Suppressor macrophage treated with lipopolysaccharide for 1 hour (primary cell): ENCODE results near the gene ELF3.
"Not testable (repeated sequence)": the region's sequence is repeated elsewhere in the genome, so short reads cannot be mapped to it uniquely, and the experiment has no call there.

Source experiments
- DNase-seq, 3 donors: peaks; one replicate each; pipeline ENCODE4 v3.0.0-alpha.2; 2020 to 2022

ELF3 gene

DNA sequence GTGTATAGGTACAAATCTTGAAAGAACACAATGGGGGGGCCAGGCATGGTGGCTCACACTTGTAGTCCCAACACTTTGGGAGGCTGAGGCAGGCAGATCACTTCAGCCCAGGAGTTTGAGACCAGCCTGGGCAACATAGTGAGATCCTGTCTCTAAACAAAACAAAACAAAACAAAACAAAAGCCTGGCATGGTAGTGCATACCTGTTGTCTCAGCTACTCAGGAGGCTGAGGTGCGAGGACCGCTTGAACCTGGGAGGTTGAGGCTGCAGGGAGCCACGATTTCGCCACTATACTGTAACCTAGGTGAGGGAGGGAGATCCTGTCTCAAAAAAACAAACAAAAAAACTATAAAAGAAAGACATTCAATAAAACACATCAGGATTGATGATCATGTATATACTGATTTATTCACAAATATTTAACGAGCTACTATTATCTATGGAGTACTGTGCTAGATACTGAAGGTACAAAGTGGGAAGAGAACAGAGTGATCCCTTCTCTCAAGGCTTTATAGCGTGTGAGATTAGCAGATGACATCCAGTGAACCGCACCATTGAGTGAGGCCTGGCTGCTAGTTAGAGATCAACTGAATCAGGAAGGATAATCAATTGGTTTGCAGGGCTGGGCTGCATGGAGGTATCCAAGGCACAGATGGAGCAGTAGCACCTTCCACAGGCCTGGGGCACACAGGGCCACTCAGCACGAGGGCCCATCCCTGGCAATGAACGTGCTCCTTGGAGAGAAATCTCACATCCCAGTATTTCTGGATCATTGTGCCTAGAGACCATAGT lies 26.4 kb downstream of the ELF3 start:
- no peak for DNase-seq

- peak in 2 of 3 donors; percentile 15 to 21 for DNase-seq
Observed at GRCh38 chr1:202037706-202038296, 27.4 kb downstream of the ELF3 start.

DNA sequence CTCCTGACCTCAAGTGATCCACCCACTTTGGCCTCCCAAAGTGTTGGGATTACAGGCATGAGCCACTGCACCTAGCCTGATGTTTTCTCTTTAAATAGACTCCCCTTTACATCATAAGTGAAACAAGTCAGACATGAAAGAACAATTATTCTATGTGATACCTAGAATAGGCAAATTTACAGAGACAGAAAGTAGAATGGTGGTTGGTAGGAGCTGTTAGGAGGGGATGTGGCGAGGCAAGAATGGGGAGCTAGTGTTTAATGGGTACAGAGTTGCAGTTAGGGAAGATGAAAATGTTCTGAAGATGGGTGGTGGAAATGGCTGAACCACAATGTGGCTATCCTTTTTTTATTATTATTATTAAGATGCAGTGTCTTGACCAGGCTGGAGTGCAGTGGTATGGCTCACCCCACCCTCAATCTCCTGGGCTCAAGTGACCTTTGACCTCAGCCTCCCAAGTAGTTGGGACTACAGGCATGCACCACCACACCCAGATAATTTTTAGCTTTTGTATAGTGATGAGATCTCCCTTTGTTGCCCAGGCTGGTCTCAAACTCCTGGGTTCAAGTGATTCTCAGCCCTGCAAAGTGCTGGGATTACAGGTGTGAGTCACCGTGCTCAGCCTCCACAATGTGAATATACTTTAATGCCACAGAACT lies 28.4 kb downstream of the ELF3 start:
- DNase-seq, result no peak

DNA sequence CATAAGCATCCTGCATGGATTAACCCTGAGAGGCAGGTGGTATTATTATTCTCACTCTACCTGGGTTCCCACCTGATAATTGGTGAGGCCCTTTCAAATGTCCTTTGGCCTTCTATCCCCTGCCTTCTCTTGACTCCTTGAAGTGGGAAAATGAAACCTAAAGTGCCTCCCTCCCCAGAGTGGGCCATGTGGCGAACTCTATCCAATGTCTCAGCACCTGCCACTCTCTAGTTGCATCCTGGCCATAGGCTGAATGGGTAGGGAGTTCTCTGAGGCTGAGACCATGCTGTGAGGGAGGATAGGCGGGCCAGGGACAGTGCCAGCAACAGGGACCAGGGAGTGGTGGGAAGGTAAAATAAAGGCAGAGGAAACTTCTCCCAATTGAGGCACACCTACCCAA lies 35.3 kb downstream of the ELF3 start:
- DNase-seq, result no peak

- no peak for DNase-seq
Observed at GRCh38 chr1:202046227-202046626, 35.8 kb downstream of the ELF3 start.

DNA sequence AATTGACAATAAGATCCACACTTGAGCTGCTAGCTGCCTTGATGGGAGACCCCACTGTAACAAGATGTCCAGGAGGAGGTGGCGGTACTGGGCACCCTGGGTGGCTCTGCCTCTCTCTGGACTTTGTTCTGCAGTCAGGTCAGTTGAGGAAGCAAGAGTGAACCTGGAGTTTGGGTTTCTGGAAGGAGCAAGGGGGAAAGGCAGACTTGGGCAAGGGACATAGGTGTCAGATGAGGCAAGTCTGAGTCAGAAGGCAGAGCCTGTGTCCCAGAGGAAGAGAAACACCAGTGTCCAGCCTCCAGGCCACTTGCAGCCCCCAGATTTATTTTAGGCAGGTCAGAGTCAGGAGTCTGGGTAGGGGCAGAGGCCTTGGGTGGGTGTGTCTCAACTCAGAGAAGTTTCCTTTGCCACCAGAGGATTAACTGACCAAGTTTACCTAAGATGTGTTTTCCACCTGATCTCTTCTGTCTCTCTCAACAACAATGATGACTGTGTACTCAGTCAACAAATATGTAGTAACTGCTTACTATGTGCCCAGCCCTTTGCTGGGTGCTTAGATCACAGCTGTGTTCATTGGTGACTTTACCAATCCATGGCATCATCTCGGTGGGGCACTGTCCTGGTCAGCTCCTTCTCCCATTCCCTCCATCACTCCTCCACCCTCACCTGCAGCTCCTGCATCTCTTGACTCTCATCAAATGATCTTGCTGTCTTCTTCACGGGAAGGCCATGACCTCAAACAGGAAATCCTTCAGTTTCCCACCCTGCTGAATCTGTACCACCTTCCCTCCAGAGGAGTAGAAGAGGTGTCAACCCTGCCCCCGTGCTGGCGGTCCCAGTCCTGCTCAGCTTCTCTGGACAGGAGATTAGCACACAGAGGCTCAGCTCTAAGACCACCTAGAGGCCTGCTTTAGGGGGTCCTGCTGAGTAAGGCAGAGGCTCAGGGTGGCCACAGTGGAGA lies 36.6 kb downstream of the ELF3 start:
- no peak for DNase-seq

DNA sequence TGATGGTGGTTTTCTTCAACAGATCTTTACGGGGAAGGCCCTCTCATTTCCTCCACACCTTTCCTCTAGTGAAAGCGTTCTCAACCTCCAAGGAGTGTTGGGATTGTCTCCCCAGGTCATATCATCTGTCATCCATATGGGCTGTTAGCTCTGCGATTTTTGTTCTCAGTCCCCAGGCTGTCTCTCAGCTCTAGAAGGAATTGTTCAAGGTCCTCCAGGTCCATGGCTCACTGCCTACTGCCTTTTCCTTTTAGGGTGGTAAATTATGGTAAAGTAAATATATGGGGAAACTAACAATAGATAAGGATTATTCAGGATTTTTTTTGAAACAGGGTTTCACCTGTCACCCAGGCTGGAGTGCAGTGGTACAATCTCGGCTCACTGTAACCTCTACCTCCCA lies 37.6 kb downstream of the ELF3 start:
- DNase-seq, result no peak

GRCh38 chr1:202049129-202049528 lies 38.7 kb downstream of the ELF3 start:
- DNase-seq, result peak; percentile 26 to 46 (median 42)

DNA sequence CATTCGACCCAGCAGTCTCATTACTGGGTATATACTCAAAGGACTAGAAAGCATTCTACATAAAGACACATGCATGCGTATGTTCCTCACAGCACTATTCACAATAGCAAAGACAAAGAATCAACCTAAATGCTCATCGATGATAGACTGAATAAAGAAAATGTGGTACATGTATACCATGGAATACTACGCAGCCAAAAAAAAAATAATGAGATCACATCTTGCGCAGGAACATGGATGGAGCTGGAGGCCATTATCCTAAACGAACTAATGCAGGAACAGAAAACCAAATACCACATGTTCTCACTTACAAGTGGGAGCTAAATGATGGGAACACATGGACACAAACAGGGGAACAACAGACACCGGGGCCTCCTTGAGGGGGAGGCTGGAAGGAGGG lies 43.7 kb downstream of the ELF3 start:
- no peak for DNase-seq

- not testable (repeated sequence) for DNase-seq
Observed at GRCh38 chr1:202054673-202055072, 44.3 kb downstream of the ELF3 start.

DNA sequence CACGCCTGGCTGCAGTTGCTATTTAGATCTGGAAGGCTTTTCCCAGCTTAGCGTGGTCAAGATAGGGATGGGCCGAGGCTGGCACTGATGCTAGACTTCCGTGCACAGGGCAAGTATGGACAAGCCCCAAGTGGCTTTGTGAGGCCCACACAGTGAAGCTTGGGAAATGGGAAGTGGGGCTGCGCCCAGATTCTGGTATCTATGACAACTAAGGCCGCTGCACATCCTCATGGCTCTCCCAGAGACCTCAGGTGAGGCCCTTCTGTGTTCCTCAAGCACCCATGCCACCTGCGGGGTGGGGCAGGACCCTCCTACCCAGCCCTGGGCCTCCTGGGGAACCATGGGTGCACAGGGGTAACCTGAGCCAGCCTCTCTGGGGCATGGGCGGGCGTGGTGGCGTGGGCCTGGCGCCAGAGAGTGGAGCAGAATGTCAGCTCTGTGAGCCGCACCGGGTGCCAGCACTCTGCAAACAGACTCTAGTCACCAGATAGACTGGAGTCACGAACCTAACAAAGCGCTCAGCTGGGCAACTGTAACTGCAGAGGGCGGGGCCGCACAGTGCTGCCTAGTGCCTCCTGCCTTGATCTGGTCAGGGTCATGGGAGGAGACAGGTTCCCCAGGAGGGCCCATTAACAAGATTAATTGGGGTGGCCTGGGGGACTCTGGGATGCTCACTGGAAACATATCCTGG lies 46.4 kb downstream of the ELF3 start:
- no peak for DNase-seq

DNA sequence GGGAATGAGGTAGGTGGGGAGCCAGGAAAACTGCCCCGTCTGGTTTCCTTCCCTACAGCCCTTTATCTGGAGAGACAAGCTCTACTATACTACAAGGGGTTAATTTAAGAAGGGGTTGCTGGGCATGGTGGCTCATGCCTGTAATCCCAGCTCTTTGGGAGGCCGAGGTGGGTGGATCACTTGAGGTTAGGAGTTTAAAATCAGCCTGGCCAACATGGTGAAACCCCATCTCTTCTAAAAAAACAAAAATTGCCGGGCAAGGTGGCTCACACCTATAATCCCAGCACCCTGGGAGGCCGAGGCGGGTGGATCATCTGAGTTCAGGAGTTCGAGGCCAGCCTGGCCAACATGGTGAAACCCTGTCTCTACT lies 46.9 kb downstream of the ELF3 start:
- DNase-seq, result not testable (repeated sequence)

DNA sequence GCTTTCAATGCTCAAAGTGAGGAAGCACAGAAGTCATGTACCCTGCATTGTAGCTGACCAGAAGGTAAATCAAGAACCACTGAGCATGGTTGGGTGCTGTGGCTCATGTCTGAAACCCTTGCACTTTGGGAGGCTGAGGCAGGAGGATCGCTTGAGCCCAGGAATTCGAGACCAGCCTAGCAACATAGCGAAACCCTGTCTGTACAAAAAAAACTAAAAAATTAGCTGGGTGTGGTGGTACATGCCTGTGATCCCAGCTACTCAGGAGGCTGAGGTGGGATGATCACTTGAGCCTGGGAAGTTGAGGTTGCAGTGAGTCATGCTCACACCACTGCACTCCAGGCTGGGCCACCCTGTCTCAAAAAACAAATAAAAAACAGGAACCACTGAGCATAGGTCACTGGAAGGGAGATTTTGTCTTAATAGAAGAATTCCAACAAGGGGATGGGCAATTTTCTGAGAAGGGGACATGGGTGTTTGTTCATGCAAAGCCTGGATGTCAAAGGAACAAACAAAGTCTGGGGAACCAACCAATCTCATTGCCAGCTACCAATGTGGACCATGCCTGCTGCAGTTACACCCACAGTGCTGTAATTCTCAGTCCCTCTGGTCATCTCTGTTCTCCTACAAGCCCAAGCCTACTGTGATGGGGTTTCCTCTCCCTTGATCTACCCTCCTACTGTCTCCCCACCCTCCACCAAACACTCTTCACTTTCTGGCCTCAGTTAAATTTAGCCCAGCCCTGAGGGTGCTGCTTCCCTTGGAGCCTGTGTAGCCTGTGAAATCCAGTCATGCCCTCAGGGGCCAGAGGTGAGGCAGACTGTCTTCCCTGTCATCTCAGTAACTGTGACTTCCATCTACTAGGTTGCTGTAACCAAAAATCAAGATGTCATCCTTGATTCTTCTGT lies 47.9 kb downstream of the ELF3 start:
- peak; percentile 76 to 82 (median 79) for DNase-seq

- DNase-seq, result no peak
Observed at GRCh38 chr1:202061055-202061454, 50.7 kb downstream of the ELF3 start.

GRCh38 chr1:202061787-202062186 lies 51.4 kb downstream of the ELF3 start:
- not testable (repeated sequence) for DNase-seq

- not testable (repeated sequence) for DNase-seq
Observed at GRCh38 chr1:202062636-202063035, 52.2 kb downstream of the ELF3 start.

- DNase-seq, result no peak
Observed at GRCh38 chr1:202063093-202063492, 52.7 kb downstream of the ELF3 start.

DNA sequence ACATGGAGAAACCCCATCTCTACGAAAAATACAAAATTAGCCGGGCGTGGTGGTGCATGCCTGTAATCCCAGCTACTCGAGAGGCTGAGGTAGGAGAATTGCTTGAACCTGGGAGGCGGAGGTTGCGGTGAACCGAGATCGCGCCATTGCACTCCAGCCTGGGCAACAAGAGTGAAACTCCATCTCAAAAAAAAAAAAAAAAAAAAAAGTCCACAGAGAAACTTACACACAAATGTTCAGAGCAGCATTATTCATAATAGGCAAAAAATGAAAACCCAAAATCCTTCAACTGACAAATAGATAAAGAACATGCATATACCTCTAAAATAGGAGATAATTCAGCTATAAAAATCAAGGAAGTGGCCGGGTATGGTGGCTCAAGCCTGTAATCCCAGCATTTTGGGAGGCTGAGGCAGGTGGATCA lies 54.5 kb downstream of the ELF3 start:
- DNase-seq, result not testable (repeated sequence)
